Muscle layer of duodenum (tissue), 2 donors: ENCODE results near the gene GJB1.
"Not testable (repeated sequence)": the region's sequence is repeated elsewhere in the genome, so short reads cannot be mapped to it uniquely, and the experiment has no call there.

Experiments
- H3K27ac ChIP-seq: one replicate; pipeline ENCODE4 v1.7.0; 2013; ENCODE audit warnings: mild to moderate bottlenecking, low read length
- H3K27me3 ChIP-seq: one replicate; pipeline ENCODE4 v1.7.0; 2013; ENCODE audit warnings: low read depth, mild to moderate bottlenecking, control low read depth, low read length
- H3K36me3 ChIP-seq, 2 donors: one replicate each; pipeline ENCODE4 v1.7.0; 2013; ENCODE audit warnings: low read length in 2 of 2, control low read depth in 1 of 2, mild to moderate bottlenecking in 1 of 2; ENCODE audit not compliant: insufficient read depth in 2 of 2, control insufficient read depth in 1 of 2
- H3K4me1 ChIP-seq, 2 donors: one replicate each; pipeline ENCODE4 v1.7.0; 2013; ENCODE audit warnings: low read length in 2 of 2, mild to moderate bottlenecking in 2 of 2, control low read depth in 1 of 2, moderate library complexity in 1 of 2; ENCODE audit not compliant: insufficient read depth in 2 of 2, control insufficient read depth in 1 of 2
- H3K4me3 ChIP-seq, 2 donors: one replicate each; pipeline ENCODE4 v1.7.0; 2013; ENCODE audit warnings: low read length in 2 of 2, low read depth in 1 of 2, mild to moderate bottlenecking in 1 of 2
- H3K9me3 ChIP-seq, 2 donors: one replicate each; pipeline ENCODE4 v1.7.0; 2013; ENCODE audit warnings: low read length in 2 of 2, control low read depth in 1 of 2, mild to moderate bottlenecking in 1 of 2; ENCODE audit not compliant: control insufficient read depth in 1 of 2
- donor health status: healthy.

The GJB1 gene

GRCh38 chrX:71268624-71269023, 45.6 kb downstream of the GJB1 start:
- H3K4me1 ChIP-seq, H3K36me3 ChIP-seq, H3K27ac ChIP-seq, H3K27me3 ChIP-seq, H3K4me3 ChIP-seq, H3K9me3 ChIP-seq: not testable (repeated sequence)

GRCh38 chrX:71269801-71270395, 46.9 kb downstream of the GJB1 start:
- Histone ChIP-seq H3K9me3 (no peaks in the 10 kb centered on the region), H3K27me3 (no peaks in the 10 kb centered on the region), H3K4me1 (no peaks in the 10 kb centered on the region), H3K36me3 (no peaks in the 10 kb centered on the region), H3K27ac (no peak overlapping the region), H3K4me3 (no peak overlapping the region)

- H3K27me3 ChIP-seq, H3K4me1 ChIP-seq, H3K9me3 ChIP-seq: not testable (repeated sequence)
Observed at GRCh38 chrX:71272313-71272712, 49.3 kb downstream of the GJB1 start.

More at GRCh38 chrX:71272313-71272712, 49.3 kb downstream of the GJB1 start:
- H3K27ac ChIP-seq, H3K4me3 ChIP-seq, H3K36me3 ChIP-seq: not testable (repeated sequence)
